Kidney (tissue), 14 donors: ENCODE measurements around the gene CHRNA9. TPM values are rescaled to one million over a fixed set of nuclear protein-coding genes. Genes with fewer than 3 reads are reported as not detected.
"Not testable (repeated sequence)": the region's sequence is repeated elsewhere in the genome, so short reads cannot be mapped to it uniquely, and the experiment has no call there.

Experiments used
- DNase-seq, 5 donors: peaks; one replicate each; pipeline ENCODE4 v3.0.0-alpha.2; 2013 to 2020
- FAIRE-seq: peaks from 2 replicates; lab custom pipeline; 2012; peaks lifted over from hg19 to GRCh38; lab: Jason Lieb, UNC
- H3K27ac ChIP-seq, 2 donors: one replicate each; pipeline ENCODE4 v1.7.0; 2013; ENCODE audit warnings: low read depth in 2 of 2, low read length in 2 of 2, inconsistent platforms in 1 of 2
- H3K27me3 ChIP-seq: one replicate; pipeline ENCODE4 v1.7.1; 2013; ENCODE audit warnings: low read length, inconsistent platforms; ENCODE audit not compliant: control insufficient read depth, insufficient read depth
- H3K36me3 ChIP-seq, 3 donors: one replicate each; pipeline versions ENCODE4 v1.7.0 to v1.7.1; 2013; ENCODE audit warnings: low read length in 3 of 3, control low read depth in 1 of 3, inconsistent platforms in 1 of 3; ENCODE audit not compliant: insufficient read depth in 3 of 3, control insufficient read depth in 2 of 3
- H3K4me1 ChIP-seq, 3 donors: one replicate each; pipeline versions ENCODE4 v1.7.0 to v1.7.1; 2013; ENCODE audit warnings: low read length in 3 of 3, inconsistent platforms in 1 of 3, low read depth in 1 of 3; ENCODE audit not compliant: control insufficient read depth in 2 of 3, insufficient read depth in 2 of 3
- H3K4me3 ChIP-seq, 3 donors: one replicate each; pipeline versions ENCODE4 v1.7.0 to v1.8.1; 2013; ENCODE audit warnings: low read length in 3 of 3, control low read depth in 1 of 3, inconsistent platforms in 1 of 3
- H3K9ac ChIP-seq, 3 donors: one replicate each; pipeline versions ENCODE4 v1.7.0 to v1.7.1; 2013; ENCODE audit warnings: low read length in 3 of 3, control low read depth in 1 of 3, inconsistent platforms in 1 of 3
- H3K9me3 ChIP-seq, 3 donors: one replicate each; pipeline versions ENCODE4 v1.7.0 to v1.7.1; 2013; ENCODE audit warnings: low read length in 3 of 3, control low read depth in 1 of 3, inconsistent platforms in 1 of 3; ENCODE audit not compliant: control insufficient read depth in 2 of 3, insufficient read depth in 1 of 3
- intact Hi-C: fragments of 100-400 bp; cut with DNase I; formaldehyde crosslinking; loops from one replicate; pipeline ENCODE4 v1.11.1; 2022
- polyA plus RNA-seq: library from polyadenylated mRNA; stranded (reverse); fragments of 350-450 nt; fragmentation: Illumina TruSeq; extraction: RNeasy Lipid Tissue Mini Kit (QIAGEN cat#74804); gene quantifications from one replicate; pipeline ENCODE4 v1.2.3, GENCODE V29; 2014; ENCODE audit warnings: low read depth, low replicate concordance; ENCODE audit not compliant: insufficient read depth
- total RNA-seq: library from RNA; stranded (reverse); fragmentation: NEBNext Ultra II Directional; extraction: Animal tissue kit (Norgen Biotek cat#: 25700); gene quantifications from one replicate; pipeline ENCODE4 v1.2.1, GENCODE V29; 2021
- TF ChIP-seq, protein P1 (sequence below): IDR thresholded peaks from 3 replicates; pipeline ENCODE4 v1.5.1; 2012; ENCODE audit warnings: mild to moderate bottlenecking, moderate library complexity, borderline replicate concordance; ENCODE audit not compliant: insufficient read depth; ENCODE audit errors: extremely low read depth
- donor health status: control.
- donor health status: control.
- donor health status: control.
- donor health status: control.
- donor health status: control.
- donor health status: DM: yes; HTN: yes; CAD: no.
- donor health status: Normal renal cell carcinoma (clear cell type).

CHRNA9 gene
- total and polyA plus RNA-seq, 2 donors from 2014 or later = not detected

DNA sequence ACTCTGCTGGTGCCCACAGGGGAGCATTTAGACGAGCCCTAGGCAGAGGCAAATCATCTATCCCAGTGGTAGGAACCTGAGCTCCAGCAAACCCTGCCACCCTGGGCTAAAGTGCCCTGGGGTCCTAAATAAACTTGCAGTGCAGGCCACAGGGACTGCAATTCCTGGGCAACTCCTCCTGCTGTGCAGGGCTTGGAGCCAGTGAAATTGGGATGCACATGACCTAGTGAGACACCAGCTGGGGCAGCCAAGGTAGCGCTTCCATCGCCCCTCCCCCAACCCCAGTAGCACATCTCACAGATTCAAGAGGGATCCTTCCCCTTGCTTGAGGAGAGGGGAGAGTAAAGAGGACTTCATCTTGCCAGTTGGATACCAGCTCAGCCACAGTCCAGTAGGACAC, 44.1 kb downstream of the CHRNA9 start:
- no peak for DNase-seq
- no peak overlapping the region for H3K9ac ChIP-seq
- TF ChIP-seq, protein P1, sequence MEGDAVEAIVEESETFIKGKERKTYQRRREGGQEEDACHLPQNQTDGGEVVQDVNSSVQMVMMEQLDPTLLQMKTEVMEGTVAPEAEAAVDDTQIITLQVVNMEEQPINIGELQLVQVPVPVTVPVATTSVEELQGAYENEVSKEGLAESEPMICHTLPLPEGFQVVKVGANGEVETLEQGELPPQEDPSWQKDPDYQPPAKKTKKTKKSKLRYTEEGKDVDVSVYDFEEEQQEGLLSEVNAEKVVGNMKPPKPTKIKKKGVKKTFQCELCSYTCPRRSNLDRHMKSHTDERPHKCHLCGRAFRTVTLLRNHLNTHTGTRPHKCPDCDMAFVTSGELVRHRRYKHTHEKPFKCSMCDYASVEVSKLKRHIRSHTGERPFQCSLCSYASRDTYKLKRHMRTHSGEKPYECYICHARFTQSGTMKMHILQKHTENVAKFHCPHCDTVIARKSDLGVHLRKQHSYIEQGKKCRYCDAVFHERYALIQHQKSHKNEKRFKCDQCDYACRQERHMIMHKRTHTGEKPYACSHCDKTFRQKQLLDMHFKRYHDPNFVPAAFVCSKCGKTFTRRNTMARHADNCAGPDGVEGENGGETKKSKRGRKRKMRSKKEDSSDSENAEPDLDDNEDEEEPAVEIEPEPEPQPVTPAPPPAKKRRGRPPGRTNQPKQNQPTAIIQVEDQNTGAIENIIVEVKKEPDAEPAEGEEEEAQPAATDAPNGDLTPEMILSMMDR = no peak
- no peak overlapping the region for H3K27ac ChIP-seq
- H3K9me3 ChIP-seq = no peaks in the 10 kb centered on the region
- H3K36me3 ChIP-seq = no peaks in the 10 kb centered on the region
- FAIRE-seq = no peak
- intact Hi-C loops = no loop called here
- no peak overlapping the region for H3K4me3 ChIP-seq
- H3K4me1 ChIP-seq = peaks cover 0 to 5% (median 0%) of the 10 kb centered on the region in 3 donors
- no peaks in the 10 kb centered on the region for H3K27me3 ChIP-seq

DNA sequence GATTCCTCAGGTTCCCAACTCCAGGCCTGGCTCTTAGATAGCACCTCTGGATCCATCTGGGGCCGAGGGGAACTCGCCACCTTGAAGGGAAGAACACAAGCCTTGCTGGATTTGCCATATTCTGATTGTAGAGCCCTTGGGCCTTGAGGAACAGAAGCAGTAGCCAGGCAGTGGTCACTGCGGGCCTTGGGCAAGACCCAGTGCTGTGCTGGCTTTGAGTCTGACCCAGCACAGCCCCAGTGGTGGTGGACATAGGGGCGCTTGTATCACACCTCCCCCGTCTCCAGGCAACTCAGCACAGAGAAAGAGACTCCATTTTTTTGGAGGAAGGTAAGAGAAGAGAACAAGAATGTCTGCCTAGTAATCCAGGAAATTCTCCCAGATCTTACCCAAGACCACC, 45.5 kb downstream of the CHRNA9 start:
- DNase-seq (no peak), FAIRE-seq (no peak)
- no peak overlapping the region for H3K9ac ChIP-seq
- H3K27me3 ChIP-seq = no peaks in the 10 kb centered on the region
- TF ChIP-seq, protein P1 = no peak
- H3K4me1 ChIP-seq = peaks cover 0 to 5% (median 0%) of the 10 kb centered on the region in 3 donors
- intact Hi-C loops = no loop called here
- no peaks in the 10 kb centered on the region for H3K36me3 ChIP-seq
- no peaks in the 10 kb centered on the region for H3K9me3 ChIP-seq
- no peak overlapping the region for H3K27ac ChIP-seq
- no peak overlapping the region for H3K4me3 ChIP-seq

DNA sequence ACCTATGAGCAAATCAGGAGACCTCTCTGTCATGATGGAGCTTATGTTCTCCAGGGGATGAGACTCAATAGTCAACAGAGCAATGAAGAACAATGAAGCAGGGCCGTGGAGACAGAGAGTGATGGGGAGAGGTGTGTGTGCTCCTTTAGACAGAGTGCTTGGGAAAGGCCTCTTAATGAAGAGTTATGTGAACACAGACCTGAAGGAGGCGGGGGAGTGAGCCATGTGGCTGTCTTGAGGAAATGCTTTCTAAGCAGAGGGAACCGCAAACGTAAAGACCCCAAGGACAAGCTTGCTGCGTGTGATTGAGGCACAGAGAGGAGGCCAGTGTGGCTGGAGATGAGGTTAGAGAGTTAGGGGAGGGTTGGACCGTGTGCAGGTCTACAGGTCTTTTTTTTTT, 53.1 kb downstream of the CHRNA9 start:
- Histone ChIP-seq H3K27ac (no peak overlapping the region), H3K4me1 (no peaks in the 10 kb centered on the region), H3K9ac (no peak overlapping the region), H3K36me3 (no peaks in the 10 kb centered on the region), H3K27me3 (no peaks in the 10 kb centered on the region), H3K4me3 (no peak overlapping the region), H3K9me3 (no peaks in the 10 kb centered on the region)
- DNase-seq (peak in 3 of 5 donors; percentile 51 to 62 (median 58)), FAIRE-seq (no peak)
- intact Hi-C loops = no loop called here
- TF ChIP-seq, protein P1 = no peak

- FAIRE-seq (no peak), DNase-seq (no peak)
- Histone ChIP-seq H3K27ac (no peak overlapping the region), H3K9ac (no peak overlapping the region), H3K4me1 (no peaks in the 10 kb centered on the region), H3K36me3 (no peaks in the 10 kb centered on the region), H3K27me3 (no peaks in the 10 kb centered on the region), H3K9me3 (no peaks in the 10 kb centered on the region), H3K4me3 (no peak overlapping the region)
- intact Hi-C loops = no loop called here
- TF ChIP-seq, protein P1 = no peak
These were observed 54.9 kb downstream of the CHRNA9 start for GRCh38 chr4:40389986-40390385.

DNA sequence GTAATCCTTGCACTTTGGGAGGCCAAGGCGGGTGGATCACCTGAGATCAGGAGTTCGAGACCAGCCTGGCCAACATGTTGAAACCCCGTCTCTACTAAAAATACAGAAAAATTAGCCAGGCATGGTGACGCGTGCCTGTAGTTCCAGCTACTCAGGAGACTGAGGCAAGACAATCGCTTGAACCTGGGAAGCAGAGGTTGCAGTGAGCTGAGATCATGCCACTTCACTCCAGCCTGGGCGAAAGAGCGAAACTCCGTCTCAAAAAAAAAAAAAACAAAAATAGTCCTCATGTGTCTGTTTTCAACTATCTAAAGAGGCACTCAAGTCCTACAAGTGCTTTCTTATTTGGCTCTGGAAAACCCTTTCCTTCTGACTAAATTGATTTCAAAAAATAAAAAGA, 57.1 kb downstream of the CHRNA9 start:
- H3K9ac ChIP-seq, FAIRE-seq, H3K27me3 ChIP-seq, intact Hi-C loops, H3K36me3 ChIP-seq, H3K4me3 ChIP-seq, H3K27ac ChIP-seq, DNase-seq, H3K9me3 ChIP-seq: not testable (repeated sequence)
- H3K4me1 ChIP-seq = peaks cover 7 to 13% (median 9%) of the 10 kb centered on the region in 3 donors
